ENCODE measurements around the gene GNG10.
"Not testable (repeated sequence)": the region's sequence is repeated elsewhere in the genome, so short reads cannot be mapped to it uniquely, and the experiment has no call there.

Gene GNG10

DNA sequence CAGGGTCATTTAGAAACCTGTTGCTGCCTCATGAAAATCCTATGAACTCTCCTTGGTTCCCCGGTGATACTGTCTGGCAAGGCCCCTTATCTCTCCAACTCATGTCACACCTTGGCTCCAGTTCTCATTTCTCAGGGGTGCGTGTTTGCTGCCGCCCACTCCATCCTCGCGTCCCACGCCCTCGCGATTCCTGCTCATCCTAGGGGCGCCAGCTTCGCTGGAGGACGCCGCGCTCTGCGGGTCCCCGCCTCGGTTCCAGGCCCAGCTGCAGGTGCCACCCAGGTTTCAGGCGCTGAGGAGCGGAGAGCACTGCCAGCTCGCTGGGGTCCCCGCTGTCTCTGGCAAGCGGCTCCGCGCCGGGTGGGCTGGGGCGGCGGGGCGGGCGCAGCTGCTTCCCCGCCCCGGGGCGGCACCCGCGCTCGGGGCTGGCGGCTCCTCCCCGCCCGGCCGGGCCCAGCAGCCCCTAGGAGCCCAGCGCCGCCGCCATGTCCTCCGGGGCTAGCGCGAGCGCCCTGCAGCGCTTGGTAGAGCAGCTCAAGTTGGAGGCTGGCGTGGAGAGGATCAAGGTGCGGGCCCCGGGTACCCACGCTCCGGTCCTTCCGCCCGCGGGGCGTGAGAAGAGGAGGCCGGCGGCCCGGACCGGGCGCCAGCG lies at the start of gene GNG10:
Gene GNG10, plus strand, starts transcription at position 456 of the 652 bp plus-strand sequence. Its CDS starts 30 bp downstream, at position 486.
- peak in 1 of 2 donors; percentile 59 for DNase-seq

DNA sequence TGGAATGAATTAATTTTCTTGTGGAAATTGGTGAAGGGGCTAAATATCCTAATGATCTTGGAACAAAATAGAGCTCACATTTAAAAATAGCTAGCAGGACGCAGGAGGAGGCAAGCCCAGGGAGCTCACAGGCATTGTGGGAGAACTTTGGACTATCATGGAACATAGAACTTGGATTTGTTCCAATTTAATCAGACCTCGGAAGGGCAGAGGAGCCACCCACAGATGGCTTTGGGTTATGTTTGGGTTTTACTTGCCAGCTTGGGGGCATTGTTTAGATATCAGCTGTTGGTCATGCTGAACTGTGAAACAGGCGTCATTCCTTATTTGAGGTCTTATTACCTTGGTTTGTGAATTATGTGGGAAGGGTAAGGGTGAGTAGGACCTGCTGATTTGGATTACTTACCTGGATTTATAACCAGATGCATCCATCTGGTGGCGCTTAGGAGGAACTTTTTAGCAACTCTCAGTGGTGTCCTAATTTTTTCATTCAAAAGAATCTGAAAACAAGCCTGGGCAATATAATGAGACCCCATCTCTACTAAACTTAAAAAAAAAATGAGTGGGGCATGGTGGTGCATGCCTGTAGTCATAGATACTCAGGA lies 47.9 kb upstream of the GNG10 start:
- DNase-seq = no peak

DNA sequence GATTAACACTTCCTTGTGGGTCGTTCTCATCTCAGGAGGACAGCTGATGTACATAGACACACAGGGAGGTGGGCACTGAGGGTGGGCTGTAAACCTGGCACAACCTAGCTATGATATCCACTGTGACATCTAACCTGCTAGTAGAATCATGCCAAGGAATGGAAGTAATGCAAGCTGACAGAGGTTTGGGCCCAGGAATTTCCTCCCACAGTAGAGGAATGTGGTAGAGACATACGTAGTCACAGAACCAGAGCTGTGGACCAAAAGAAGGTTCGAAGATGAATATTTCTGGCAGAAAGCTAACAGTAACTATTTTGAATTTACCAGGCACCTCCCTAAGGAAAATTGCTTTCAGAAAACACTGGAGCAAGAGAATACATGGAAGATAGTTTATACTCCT lies 45.5 kb upstream of the GNG10 start:
- no peak for DNase-seq

DNA sequence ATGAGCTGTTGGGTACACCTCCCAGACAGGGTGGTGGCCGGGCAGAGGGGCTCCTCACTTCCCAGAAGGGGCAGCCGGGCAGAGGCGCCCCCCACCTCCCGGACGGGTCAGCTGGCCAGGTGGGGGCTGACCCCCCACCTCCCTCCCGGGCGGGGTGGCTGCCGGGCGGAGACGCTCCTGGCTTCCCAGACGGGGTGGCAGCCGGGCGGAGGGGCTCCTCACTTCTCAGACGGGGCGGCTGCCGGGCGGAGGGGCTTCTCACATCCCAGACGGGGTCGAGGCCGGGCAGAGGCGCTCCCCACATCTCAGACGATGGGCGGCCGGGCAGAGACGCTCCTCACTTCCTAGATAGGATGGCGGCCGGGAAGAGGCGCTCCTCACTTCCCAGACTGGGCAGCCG lies 44.1 kb upstream of the GNG10 start:
- DNase-seq = not testable (repeated sequence)

DNA sequence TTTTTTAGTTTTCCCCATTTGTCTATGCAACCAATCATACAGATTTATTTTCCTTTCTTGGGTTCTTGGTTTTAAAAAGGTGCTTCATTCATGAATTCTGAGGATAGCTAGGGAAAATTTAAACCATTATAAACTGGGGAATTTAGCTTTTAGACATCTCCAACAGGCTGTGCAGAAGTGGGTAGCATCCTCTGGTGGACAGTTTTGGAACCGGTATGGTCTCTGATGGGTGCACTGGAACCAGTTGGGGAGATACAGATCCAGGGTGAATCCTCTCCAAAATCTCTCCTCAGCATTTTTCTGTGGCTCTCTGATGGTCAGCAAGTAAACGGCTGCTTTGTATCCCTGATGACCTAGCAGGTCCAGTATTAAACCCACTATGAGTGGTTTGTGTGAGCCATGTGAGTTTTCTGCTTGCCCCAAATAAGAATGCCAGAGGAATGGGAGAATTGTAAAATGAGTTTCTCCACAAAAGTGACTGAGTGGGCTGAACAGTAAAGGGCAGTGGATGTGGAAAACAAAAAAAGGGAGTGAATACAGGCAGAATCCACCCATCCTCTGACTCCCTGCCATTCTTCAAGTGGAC lies 39.4 kb upstream of the GNG10 start:
- DNase-seq = no peak

DNA sequence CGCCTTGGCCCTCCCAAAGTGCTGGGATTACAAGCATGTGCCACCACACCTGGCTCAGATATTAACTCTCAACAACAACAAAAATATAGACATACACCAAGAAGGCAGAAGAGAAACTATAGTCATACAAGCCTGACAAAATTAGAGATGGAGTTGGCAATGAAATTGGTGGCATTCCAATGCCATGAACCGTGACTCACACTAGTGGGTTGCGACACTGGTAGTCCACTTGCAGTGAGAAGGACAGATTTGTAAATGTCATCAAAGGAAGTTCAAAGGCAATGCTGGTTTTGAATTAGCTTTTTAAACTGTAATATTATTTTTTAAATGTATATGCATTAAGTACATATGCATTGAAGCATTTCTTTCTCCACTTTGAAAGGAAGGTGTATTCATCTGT lies 38.8 kb upstream of the GNG10 start:
- DNase-seq = peak in 1 of 2 donors; percentile 24

DNA sequence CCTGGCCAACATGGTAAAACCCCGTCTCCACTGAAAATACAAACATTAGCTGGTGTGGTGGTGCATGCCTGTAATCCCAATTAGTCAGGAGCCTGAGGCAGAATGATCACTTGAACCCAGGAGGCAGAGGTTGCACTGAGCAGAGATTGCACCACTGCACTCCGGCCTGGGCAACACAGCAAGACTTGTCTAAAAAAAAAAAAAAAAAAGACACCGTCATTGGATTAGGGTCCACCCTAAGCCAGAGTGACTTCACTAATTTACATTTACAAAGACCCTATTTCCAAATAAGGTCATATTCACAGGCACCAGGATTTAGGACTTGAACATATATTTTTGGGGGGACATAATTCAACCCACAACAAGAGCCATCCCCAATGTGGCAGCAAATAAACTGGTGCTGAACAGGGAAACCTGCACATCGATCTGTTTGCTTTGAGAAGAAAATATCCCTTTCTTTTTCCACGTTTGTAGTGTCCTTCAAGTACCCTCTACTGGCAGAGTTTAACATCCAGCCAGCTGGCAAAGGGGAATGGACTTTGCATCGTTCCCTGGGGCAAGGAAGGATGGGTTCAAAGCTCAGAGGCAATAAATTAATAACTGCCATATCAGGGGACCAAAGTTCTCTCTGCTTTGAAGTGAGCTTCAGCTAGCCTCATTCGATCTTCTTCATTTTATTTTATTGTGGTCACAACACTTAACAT lies 34.0 kb upstream of the GNG10 start:
- DNase-seq = no peak

DNA sequence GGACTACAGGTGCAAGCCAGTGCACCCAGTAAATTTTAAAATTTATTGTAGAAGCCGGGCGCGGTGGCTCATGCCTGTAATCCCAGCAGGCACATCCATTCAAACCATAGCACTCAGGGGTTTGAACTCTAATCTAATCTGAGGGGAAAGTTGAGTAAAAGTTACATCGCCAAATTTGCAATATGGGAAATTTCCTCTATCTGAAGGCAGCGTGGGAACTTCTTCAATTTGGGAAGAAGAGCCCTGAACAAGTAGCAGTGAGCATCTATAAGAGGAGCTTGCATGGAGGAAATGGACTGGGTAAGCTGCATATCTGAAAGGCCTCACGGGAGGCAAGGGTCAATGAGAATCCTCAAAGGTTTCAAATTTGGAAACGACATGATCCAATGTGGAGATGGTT lies 33.0 kb upstream of the GNG10 start:
- no peak for DNase-seq

DNA sequence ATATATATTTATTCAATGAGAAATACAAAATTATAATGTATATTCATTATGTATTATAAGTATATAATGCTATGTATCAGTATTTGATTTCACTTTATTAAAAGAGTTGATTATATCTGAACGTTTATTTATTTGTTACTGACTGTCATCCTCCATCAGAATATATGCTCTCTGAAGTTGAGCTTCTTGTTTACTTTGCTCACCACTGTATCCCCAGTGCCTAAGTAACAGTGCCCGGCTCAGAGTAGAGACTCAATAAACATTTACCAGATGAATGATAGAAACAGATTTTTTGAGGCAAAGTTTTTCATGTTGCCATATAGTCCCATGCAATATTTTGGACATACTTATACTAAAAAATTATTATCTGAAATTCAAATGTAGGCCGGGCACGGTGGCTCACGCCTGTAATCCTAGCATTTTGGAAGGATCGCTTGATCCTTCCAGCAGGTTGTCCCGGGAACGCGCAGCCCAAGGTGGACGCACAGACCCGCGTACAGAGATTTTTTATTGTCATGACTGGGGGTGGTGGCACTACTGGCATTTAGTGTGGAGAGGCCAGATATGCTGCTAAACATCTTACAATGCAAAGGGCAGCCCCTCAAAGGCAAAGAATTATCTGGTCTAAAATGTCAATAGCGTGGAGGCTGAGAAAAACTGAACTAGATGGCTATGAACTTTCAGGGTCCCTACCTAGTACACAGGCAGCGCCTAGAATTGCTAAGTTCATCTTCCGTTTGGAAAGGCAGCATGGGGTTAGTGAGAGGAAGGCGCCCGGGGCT lies 31.0 kb upstream of the GNG10 start:
- no peak for DNase-seq

DNA sequence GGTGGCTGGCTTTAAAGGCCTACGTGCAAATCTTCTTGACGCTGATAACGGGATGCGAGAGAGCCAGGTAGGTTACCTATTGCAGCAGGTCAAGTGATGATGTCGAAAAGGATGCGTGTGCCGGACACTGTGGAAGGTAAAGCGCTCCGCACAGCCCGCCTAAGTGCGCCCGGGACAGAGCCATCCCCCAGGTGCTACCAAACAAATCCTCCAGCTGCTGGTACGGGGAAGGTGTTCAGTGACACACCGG lies 30.5 kb upstream of the GNG10 start:
- no peak for DNase-seq

DNA sequence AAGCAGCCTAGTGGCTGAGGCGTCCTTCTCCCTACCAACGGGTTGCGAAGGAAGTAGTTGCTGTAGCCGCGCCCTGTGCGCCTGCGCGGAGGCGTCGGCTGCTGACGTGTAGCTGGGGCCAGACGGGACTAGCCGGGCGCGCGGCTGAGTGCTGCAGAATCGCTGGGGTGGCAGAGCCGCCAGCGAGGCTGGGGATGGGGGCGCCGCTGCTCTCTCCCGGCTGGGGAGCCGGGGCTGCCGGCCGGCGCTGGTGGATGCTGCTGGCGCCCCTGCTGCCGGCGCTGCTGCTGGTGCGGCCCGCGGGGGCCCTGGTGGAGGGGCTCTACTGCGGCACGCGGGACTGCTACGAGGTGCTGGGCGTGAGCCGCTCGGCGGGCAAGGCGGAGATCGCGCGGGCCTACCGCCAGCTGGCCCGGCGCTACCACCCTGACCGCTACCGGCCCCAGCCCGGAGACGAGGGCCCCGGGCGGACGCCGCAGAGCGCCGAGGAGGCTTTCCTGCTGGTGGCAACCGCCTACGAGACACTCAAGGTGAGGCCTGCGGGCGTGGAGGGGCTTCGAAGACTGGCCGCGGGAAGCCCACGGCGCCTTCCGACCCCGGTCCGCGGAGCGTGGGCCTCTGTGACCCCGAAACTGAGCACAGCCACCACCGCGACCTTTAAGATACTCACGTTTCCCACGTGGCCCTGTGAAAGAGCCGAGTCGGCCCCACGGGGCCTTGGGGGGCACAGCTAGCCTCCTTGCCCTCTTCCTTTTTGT lies 30.0 kb upstream of the GNG10 start, which contains the start of gene DNAJC25:
Gene DNAJC25, plus strand, starts transcription at position 121 of the 758 bp plus-strand sequence. Its CDS starts 74 bp downstream, at position 195.
- DNase-seq = peak; percentile 81 to 96

DNA sequence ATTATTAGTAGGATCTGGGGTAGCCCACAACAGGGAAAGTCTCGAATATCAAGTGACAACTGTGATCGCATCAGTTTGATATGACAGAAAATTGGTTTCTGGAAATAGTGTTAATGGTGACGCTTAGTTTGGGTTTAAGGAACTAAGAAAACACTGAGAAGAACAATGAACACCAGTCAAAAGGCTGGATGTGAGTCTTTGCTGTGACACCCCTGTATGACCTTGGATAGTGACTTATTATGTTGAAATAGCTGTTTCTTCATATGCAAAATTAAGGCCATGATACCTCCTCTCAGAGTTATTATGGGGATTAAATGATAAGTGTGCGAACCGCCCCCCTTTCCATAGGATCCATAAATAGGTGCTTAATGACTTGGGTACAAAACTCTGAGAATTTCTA lies 29.3 kb upstream of the GNG10 start:
- DNase-seq = no peak

DNA sequence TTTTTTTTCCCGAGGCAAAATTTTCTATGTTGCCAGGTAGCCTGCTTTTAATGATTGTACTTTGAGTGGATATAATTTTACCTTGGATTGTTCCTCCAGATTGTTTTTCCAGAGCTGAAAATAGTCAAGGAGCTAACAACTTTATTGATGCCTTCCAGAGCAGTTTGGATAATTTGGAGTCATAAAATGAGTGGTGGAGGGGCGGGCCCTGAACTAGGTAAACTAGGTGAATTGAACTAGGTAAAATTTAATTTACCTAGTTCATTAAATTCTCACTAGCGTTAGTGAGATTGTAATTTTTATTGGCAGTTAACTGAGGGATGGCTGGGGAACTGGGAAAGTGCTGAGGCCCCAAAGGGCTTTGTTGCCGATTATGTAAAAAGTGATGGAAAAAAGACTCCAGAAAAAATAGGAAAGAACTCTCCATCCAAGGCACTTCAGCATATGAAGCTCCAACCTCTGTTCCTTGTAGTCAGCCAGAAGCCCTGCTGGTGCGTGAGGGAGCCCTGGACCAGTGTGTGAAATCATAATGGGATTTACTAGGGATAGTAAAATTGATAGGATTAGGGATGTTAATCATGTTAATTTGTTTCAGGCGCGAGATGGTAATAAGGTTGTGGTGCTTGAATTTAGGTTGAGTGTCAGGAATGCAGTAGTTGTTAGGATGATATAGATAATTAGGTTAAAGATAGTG lies 28.6 kb upstream of the GNG10 start:
- no peak for DNase-seq

DNA sequence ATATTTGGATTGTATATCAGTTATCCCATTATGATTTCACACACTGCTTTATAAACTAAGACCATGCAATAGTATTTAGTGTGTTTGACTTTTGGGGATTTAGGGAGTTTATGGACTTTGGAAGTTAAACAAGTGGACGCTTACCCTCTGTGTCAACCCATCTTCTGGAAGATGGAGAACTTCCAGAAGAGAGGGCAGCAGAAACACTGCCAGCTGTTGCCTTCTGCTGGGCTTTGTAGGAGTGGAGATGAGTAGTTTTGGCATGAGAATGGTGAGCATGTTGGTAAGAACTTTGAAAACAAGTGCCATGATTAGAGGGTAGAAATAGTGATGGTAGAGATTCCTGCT lies 28.0 kb upstream of the GNG10 start:
- no peak for DNase-seq

DNA sequence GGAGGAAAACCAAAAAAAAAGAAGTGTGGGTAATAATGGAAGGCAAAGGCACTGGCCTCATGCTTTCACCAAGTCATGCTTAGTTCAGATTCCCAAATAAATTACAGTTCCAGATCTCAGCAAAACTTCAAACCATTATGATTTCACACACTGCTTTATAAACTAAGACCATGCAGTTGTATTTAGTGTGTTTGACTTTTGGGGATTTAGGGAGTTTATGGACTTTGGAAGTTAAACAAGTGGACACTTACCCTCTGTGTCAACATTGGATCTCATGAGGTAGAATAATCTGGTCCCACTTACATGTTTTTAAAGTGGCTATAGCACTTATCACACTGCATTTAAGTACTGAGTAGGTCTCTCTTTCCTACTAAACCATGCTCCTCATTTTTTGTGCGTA lies 26.5 kb upstream of the GNG10 start:
- no peak for DNase-seq

DNA sequence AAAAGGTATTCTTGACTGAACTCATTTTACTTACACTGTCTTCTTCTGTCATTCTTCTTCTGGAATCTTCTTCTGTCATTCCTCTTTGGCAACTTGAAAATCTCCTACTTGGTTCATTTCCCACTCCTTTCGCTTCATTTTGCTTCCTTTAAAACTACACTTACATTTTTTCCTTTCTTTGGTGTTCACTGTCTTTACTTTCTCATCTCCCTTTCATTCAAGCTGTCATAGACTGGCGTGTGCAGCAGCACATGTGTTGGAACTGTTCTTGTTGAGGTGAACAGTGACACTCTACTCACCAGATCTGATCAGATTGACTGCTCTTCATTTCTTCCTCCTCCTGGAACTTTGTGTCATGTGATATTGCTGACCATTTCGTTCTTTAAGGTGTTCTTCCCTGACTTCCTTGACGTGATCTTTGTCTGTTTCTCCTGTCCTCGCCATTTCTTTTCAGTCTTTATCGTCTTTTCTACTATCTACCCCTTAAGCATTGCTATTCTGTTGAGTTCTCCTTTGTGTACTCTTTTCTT lies 23.9 kb upstream of the GNG10 start:
- DNase-seq = no peak

DNA sequence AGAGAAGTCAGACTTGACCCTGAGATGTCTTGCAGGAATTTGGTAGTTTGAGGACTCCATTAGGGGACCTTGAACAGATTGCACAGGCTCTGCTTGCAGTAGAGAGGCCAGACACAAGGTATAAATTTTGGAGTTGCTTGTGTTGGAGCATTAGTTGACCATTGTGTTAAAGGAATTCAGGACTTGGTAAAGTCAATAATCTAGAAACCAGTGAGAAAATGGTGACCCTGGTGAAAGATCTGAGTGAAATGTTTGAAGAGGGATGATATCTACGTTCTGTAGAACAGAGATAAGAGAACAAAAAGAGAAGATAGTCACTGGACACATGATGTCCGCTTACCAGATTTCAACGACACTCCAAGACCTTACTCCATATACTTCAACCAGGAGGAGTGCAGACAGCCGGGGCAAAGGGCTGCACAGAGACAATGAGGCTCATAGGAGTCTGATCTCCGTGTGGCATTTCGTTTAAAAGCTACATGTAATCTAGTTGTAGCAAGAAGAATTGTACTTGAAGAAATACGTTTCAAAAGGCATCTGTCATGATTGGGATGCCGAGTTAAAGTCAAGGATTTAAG lies 17.1 kb upstream of the GNG10 start:
- no peak for DNase-seq

DNA sequence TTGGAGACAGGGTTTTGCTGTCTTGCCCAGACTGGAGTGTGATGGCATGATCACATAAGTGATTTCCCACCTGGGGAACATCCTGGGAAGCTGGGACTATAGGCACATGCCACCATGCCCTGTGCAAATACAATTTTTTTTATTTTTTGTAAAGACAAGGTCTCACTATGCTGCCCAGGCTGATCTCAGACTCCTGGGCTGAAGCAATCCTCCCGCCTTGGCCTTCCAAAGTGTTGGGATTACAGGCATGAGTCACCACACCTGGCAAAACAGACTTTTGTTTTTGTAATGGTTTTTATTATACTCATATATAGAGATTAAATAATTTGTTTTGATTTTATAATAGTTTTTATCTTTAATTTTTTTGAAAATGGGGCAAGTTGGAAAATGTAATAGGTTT lies 15.6 kb upstream of the GNG10 start:
- no peak for DNase-seq

DNA sequence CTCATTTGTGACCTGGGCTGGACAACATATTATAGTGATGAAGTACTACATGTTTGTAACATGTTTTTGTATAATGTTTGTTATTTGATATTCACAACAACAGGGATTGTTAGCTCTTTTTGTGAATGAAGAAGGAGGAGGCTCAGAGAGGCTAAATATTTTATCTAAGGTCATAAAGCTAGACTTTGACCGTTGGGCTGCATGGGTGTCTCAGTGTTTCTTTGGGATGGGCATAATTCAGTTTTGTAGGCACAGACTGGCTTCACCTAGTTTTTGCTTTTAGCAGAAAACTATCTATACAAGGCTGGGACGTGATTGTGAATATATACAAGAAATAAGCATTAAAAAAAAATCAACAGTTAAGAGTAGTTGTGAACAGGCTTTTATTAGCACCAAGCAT lies 15.0 kb upstream of the GNG10 start:
- no peak for DNase-seq

DNA sequence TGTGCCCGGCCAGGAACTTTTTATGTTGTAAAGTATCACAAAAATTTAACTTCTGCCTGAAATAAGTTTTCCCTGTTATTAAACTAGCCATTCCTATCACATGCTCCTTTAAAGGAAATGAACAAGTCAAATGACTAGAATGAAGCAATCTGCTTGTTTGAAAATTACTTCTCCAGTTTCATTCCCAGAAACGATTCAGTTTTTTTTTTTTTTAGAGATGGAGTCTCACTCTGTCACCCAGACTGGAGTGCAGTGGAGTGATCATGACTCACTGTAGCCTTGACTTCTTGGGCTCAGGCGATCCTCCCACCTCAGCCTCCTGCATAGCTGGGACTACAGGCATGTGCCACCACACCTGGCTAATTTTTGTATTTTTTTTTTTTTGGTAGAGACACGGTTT lies 13.3 kb upstream of the GNG10 start:
- DNase-seq = no peak

DNA sequence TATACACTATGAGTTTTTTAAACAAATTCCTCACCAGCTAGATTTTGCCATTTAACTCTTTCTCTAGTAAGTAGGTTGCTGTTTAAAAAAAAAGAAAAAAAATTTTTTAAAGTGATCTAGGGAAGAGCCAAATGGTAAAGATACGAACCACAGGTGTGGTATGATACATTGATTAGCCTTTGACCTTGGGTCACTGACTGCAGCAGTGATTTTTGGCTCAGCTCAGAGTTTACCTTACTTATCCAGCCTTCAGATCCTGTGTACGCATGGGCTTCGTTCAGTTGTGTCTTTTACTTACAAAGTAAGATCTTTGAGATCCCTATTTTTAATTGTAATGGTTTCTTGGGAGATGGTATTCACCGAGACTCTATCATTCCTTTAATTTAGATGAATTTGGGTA lies 12.4 kb upstream of the GNG10 start:
- DNase-seq = no peak

Data from bone marrow (tissue), 2 donors.